ENCODE results near the gene PXYLP1. TPM values are rescaled to one million over a fixed set of nuclear protein-coding genes. Genes with fewer than 3 reads are reported as not detected.
"Not testable (repeated sequence)": the region's sequence is repeated elsewhere in the genome, so short reads cannot be mapped to it uniquely, and the experiment has no call there.

PXYLP1 gene
- total RNA-seq, 6 donors from 2014 or later, result 6.5 to 17.5 (median 9.8) TPM

- Histone ChIP-seq H3K4me1 (peaks cover 3 to 8% (median 7%) of the 10 kb centered on the region in 4 donors), H3K27me3 (no peaks in the 10 kb centered on the region), H3K9me3 (no peaks in the 10 kb centered on the region), H3K27ac (peak overlapping the region in 3 of 4 donors; percentile 6 to 47 (median 43)), H3K36me3 (peaks cover 0 to 3% (median 0%) of the 10 kb centered on the region in 4 donors), H3K4me3 (peak overlapping the region in 3 of 4 donors; percentile 15 to 39 (median 35))
- DNase-seq, result no peak
- ATAC-seq (ENCODE audit: low FRiP score in 2 of 2), result peak in 1 of 2 donors; percentile 91
- 29 to 33% methylated on average over 2 of the region's 2 CpGs for WGBS, 2 donors
- no peak for TF ChIP-seq POLR2A (IDR thresholded peaks at IDR 0.05)
- no peak for TF ChIP-seq POLR2AphosphoS5 (IDR thresholded peaks at IDR 0.05)
- TF ChIP-seq, protein P1, sequence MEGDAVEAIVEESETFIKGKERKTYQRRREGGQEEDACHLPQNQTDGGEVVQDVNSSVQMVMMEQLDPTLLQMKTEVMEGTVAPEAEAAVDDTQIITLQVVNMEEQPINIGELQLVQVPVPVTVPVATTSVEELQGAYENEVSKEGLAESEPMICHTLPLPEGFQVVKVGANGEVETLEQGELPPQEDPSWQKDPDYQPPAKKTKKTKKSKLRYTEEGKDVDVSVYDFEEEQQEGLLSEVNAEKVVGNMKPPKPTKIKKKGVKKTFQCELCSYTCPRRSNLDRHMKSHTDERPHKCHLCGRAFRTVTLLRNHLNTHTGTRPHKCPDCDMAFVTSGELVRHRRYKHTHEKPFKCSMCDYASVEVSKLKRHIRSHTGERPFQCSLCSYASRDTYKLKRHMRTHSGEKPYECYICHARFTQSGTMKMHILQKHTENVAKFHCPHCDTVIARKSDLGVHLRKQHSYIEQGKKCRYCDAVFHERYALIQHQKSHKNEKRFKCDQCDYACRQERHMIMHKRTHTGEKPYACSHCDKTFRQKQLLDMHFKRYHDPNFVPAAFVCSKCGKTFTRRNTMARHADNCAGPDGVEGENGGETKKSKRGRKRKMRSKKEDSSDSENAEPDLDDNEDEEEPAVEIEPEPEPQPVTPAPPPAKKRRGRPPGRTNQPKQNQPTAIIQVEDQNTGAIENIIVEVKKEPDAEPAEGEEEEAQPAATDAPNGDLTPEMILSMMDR (IDR thresholded peaks at IDR 0.05), result no peak
- no peak for TF ChIP-seq EP300 (IDR thresholded peaks at IDR 0.05)
Observed at GRCh38 chr3:141294848-141295247, 63.2 kb downstream of the PXYLP1 start.

DNA sequence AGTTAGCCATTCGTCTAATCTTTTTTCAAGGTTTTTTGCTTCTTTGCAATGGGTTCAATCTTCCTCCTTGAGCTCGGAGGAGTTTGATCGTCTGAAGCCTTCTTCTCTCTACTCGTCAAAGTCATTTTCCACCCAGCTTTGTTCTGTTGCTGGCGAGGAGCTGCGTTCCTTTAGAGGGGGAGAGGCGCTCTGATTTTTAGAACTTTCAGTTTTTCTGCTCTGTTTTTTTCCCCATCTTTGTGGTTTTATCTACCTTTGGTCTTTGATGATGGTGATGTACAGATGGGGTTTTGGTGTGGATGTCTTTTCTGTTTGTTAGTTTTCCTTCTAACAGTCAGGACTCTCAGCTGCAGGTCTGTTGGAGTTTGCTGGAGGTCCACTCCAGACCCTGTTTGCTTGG is 68.8 kb downstream of the PXYLP1 start:
- not testable (repeated sequence) for H3K4me1 ChIP-seq; H3K9me3 ChIP-seq; H3K27ac ChIP-seq; ATAC-seq (ENCODE audit: low FRiP score in 2 of 2); H3K27me3 ChIP-seq; DNase-seq; H3K36me3 ChIP-seq; H3K4me3 ChIP-seq
- 93 to 99% methylated on average over 7 of the region's 7 CpGs for WGBS, 2 donors

DNA sequence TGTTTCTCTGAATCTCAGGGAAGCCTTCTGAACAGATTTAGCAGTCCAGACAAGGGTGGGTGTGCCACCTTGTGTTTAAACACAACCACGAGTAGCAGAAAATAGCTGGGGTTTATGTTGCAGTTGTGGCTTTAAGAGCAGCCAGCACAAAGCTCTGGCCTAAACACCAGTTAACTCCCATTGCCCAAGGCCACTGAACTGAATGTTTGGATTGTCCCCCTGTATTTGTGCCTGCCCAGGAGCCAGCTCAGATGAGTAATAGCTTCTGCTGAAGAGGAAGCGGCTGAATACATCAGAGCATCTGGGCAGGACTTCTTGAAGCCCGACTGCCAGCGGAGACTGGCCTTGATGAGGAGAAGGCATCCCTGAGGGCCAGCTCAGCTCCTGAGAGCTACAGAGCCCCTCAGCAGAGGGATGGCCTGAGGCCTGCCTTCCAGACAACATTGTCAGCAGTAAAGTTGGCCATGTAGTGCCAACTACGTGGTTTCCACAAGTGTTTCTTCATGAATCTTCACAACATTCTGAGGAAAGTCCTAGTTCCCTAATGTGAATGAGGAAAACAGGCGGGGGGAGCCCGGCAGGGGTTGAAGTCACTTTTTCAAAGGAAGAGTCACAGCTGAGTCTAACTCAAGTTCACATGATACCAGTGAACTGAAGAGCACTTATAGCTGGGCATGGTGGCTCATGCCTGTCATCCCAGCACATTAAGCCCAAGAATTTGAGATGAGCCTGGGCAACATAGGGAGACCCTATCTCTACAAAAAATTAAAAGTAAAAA is 70.9 kb downstream of the PXYLP1 start:
- H3K36me3 ChIP-seq, result no peaks in the 10 kb centered on the region
- H3K4me1 ChIP-seq, result peaks cover 0 to 6% (median 4%) of the 10 kb centered on the region in 4 donors
- DNase-seq (no peak), ATAC-seq (ENCODE audit: low FRiP score in 2 of 2) (peak in 1 of 2 donors; percentile 69)
- peak overlapping the region in 1 of 4 donors; percentile 16 for H3K27ac ChIP-seq
- H3K4me3 ChIP-seq, result no peak overlapping the region
- WGBS, 2 donors, result 56 to 78% methylated on average over 6 to 7 of the region's 7 CpGs
- TF ChIP-seq POLR2A (IDR thresholded peaks at IDR 0.05) (peak in 1 of 4 donors; percentile 20), EP300 (IDR thresholded peaks at IDR 0.05) (no peak)
- TF ChIP-seq, protein P1 (IDR thresholded peaks at IDR 0.05), result no peak
- H3K27me3 ChIP-seq, result no peaks in the 10 kb centered on the region
- H3K9me3 ChIP-seq, result no peaks in the 10 kb centered on the region

GRCh38 chr3:141303481-141304223 is 72.0 kb downstream of the PXYLP1 start:
- ATAC-seq (ENCODE audit: low FRiP score in 2 of 2) (peak; percentile 84 to 85), DNase-seq (no peak)
- H3K4me1 ChIP-seq, result peaks cover 0 to 6% (median 4%) of the 10 kb centered on the region in 4 donors
- no peaks in the 10 kb centered on the region for H3K9me3 ChIP-seq
- no peaks in the 10 kb centered on the region for H3K36me3 ChIP-seq
- 65 to 79% methylated on average over 13 of the region's 13 CpGs for WGBS, 2 donors
- H3K27me3 ChIP-seq, result no peaks in the 10 kb centered on the region
- TF ChIP-seq EP300 (IDR thresholded peaks at IDR 0.05) (no peak), POLR2A (IDR thresholded peaks at IDR 0.05) (no peak), POLR2AphosphoS5 (IDR thresholded peaks at IDR 0.05) (no peak)
- TF ChIP-seq, protein P1 (IDR thresholded peaks at IDR 0.05), result peak; percentile 70 to 86 (median 78)
- no peak overlapping the region for H3K27ac ChIP-seq
- H3K4me3 ChIP-seq, result no peak overlapping the region

DNA sequence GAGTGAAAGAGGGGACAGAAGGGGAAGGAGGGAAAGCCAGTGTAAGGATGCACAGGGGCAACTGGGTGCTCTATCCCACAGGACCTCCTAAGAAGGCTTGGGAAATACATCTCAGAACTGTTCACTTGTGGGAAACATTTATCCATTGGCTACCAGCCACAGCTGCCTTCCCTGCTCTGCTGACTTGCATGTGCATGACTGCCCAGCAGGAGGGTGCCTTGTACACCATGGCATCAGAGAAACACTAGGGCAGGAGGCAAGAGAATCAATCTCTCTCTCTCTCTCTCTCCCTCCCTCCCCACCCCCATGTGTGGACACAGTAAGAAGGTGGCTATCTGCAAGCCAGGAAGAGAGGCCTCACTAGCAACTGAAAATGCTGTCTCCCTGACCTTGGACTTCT is 73.8 kb downstream of the PXYLP1 start:
- H3K9me3 ChIP-seq, result no peaks in the 10 kb centered on the region
- H3K36me3 ChIP-seq, result no peaks in the 10 kb centered on the region
- H3K27ac ChIP-seq, result no peak overlapping the region
- H3K4me1 ChIP-seq, result peaks cover 0 to 6% (median 4%) of the 10 kb centered on the region in 4 donors
- no peak overlapping the region for H3K4me3 ChIP-seq
- H3K27me3 ChIP-seq, result no peaks in the 10 kb centered on the region
- TF ChIP-seq POLR2A (IDR thresholded peaks at IDR 0.05) (no peak), POLR2AphosphoS5 (IDR thresholded peaks at IDR 0.05) (no peak), EP300 (IDR thresholded peaks at IDR 0.05) (no peak)
- TF ChIP-seq, protein P1 (IDR thresholded peaks at IDR 0.05), result no peak
- no peak for DNase-seq
- no peak for ATAC-seq (ENCODE audit: low FRiP score in 2 of 2)
